GM19193 (cell line): Measurements from ENCODE around the gene HRAS.

Source experiments
- POLR2A ChIP-seq: IDR thresholded peaks from 4 replicates; pipeline ENCODE4 v1.6.1; 2011; ENCODE audit not compliant: insufficient read depth, insufficient read length; ENCODE audit errors: extremely low read depth

HRAS gene

DNA sequence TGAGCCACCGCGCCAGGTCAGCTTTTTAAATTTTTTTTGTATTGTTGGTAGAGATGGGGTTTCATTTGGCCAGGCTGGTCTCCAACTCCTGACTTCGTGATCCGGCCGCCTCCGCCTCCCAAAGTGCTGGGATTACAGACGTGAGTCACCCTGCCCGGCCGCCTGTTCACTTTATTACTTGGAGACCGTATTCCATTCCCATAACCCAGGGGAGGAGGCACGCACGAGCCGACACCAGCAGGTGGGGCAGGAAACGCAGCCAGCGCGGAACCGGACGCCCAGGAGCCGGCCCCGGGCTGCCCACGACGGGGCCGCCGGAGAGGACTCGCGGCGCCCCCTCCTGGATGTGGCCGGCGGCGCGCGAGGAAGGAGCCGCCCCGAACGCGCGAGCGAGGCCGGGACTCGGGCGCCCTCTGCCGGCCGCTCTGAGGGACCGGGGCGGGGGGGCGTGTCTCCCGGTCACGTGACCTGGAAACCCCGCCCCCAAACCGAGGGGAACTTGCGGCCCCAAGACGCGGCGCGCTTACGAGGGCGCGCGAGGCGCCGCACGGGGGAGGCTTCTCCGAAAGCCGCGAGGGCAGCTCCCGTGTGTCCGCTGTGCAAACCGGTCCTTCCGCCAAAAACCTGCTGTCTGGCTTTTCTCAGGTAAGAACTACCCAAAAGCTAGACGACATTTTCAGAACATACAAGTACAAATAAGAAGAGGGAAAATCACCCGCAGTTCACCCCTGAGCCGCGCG, 16.7 kb downstream of the HRAS start:
- no peak for TF ChIP-seq POLR2A

DNA sequence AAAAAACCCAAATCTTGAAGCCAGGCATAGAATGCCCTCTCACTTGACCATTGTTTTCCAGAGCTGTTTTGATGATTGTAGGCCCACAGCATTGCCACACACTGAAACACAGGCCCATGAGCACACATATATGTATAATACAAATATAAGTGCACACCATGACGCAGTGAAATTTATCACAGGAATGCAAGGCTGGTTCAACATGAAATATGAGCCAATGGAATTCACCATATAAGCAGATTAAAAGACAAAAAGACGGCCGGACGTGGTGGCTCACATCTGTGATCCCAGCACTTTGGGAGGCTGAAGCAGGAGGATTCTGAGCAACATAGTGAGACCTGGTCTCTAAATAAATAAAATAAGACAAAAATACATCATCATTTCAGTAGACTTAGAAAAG, 19.0 kb downstream of the HRAS start:
- no peak for TF ChIP-seq POLR2A

DNA sequence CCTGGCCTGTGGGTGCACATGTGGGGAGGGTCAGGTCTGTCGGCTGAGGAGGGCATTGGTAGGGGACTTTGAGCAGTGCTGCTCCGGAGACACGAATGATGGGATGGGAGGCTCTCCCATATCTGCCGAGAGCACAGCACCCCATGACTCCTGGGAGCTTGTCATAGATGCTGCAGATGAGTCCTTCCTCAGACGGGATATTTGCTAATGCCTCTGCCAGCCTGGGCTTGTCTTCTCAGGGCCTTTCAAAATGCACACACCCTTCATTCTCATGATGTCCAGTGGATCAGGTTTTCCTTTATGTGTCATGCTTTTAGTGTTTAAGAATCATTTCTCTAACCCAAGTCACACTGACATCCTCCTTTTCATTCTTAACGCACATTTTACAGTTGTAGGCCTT, 20.2 kb downstream of the HRAS start:
- no peak for TF ChIP-seq POLR2A

DNA sequence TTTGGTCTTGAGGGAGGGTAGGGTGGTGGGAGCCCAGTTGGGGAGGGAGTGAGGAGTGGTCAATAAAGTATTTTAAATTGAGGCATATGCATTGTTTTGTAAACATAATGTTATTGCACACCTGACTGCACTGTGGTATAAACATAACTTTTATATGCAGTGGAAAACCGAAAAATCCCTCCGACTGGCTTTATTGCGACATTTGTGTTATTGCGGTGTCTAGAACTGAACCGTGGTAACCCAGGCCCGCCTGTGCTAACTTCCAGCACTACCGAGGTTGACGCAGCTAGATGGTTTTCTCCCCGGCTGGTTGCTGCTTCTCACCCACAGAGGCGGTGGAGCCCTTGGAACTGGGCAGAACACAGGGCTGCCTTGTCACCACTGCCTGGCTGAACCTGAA, 20.8 kb downstream of the HRAS start:
- no peak for TF ChIP-seq POLR2A

DNA sequence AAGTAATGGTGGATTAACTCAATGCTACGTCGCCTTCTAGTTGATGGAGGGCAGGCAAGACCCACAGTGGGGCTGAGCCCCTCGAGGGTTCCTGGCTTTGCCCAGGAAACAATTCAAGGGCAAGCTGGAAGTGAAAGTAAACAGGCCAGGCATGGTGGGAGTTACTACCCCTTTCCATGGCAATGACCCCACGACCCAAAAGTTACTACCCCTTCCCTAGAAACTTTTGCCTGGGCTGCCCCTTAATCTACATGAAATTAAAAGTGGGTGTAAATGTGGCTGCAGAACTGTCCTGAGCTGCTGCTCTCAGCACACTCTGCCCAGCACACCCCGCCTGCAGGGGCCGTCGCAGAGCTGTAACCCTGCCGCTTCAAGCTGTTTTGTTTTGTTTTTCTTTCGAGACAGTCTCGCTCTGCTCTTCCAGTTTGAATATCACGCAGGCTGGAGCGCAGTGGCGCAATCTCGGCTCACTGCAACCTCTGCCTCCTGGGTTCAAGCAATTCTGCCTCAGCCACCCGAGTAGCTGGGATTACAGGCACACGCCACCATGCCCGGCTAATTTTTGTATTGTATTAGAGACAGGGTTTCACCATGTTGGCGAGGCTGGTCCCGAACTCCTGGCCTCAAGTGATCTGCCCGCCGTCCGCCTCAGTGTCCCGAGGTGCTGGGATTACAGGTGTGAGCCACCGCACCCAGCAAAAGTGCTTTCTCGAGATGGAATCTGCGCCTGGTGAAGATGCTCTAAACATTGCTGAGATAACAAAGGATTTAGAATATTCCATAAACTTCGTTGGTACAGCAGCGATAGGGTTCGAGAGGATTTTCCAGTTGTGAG, 22.4 kb downstream of the HRAS start:
- no peak for TF ChIP-seq POLR2A

DNA sequence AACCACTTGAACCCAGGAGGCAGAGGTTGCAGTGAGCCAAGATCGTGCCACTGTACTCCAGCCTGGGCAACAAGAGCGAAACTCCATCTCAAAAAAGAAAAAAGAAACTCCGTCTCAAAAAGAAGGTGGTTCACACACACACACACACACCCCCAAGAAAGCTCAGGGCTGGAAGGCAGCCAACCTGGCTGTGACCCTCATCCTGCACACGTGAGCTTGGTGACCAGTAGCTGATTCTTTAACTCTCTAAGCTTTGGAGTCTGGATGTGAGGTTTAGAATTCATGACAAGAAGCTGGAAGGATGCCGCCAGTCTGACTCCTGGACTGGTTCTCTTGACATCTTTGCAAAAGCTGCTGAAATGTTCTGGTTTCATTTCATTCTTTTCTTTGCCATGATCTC, 26.4 kb downstream of the HRAS start:
- TF ChIP-seq POLR2A: no peak

DNA sequence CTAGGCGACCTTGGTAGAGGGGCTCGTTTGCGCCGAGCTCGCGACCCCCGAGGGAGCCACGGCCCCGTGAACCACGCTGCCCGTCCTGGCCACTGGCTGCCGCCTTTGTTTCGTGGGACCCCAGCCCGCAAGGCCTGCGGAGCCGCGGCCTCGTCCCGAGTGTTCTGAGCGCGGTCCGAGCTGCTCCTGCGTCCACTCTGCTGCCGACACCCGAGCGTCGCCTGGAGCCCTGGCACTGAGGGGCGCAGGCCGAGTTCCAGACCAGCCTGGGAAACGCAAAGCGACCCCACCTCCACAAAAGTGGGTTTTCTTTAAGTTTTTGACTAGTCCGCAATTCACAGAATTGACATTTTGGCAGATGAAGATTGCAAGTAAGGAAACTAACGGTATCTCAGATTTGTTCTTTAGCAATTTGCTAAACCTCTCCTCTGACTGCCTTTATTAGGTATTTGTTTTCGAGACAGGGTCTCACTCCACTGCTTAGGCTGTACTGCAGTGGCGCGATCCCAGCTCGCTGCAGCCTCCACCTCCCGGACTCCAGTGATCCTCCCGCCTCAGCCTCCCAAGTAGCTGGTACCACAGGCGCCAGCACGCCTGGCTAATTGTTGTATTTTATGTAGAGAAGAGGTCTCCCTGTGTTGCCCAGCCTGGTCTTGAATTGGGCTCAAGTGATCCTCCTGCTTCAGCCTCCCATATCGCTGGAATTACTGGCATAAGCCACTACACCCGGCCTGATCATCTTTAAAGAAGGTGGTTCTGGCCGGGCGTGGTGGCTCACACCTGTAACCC, 27.5 kb downstream of the HRAS start:
- TF ChIP-seq POLR2A: no peak

DNA sequence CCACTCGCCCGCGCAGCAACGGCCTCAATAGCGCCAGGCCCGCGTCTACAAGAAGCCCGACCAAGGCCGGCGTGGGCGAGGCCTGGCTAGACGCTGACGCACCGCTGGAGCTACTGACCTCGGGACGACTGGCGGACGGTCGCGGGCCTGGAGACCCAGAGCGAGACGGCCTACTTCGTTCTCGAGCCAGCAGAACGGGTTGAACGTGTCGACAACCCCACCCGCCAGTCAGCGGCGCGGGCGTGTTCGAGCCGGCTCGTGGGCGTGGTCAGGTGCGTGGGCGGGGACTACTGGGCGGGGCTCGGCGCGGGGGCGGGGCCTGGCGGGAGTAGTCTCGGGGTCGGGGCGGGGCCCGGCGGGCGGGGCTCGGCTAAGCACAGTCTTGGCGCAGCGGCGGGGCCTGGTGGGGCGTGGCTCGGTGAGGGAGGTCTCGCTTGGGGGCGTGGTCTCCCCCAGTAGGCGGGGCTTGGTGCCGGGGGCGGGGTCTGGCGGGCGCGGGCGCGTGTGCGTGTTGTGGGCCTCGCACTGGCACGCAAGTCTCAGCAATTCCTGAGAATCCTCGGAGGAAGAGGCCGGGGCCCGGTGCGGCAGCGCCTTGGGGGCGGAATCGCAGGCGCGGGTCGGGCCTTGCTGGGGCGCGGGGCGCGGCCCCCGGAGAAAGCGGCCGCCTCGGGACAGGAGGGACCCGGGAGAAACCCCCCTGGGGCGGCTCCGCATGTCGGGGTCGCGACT, 28.2 kb downstream of the HRAS start, which contains the start of gene RNH1:
Gene RNH1 (minus strand): TSS at position 248 of the 732 bp plus-strand sequence. CDS start 5,080 bp downstream, outside the sequence.
- TF ChIP-seq POLR2A: peak; percentile 71

DNA sequence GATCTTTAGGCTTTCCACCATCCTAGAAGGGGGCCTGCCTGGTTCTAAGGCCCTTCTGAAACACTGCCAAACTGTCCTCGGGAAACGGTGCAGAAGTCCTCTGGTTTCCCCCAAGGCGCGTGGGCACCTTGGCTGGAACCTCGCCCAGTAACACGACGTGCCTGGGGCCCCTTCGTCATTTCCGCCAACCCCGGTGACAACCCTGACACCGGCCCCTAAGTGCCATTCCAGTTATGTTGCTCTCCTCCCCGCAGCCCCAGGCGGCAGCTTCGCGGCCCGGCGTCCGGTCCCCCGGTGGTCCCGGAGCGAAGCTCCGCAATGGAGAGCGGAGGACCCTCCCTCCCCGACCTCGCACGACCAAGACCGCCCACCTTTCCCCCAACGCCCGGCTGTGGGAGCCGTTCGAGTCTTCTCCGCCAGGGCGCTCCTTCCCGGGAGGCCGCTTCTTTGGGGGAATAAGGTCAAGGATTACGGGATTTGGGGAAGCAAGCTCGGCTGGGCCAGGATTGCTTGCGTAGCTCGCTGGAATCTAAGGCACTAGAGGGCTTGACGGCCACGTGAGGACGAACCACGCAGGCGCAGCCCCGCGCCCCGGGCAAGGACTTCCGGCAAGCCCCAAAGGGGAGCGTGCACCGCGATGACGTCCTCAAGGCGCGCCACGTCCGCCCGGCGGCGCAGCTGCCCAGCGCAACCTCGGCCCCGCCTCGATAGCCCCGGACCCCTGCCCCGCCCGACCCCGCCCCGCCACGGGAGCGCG, 29.0 kb downstream of the HRAS start:
- TF ChIP-seq POLR2A: peak; percentile 78

DNA sequence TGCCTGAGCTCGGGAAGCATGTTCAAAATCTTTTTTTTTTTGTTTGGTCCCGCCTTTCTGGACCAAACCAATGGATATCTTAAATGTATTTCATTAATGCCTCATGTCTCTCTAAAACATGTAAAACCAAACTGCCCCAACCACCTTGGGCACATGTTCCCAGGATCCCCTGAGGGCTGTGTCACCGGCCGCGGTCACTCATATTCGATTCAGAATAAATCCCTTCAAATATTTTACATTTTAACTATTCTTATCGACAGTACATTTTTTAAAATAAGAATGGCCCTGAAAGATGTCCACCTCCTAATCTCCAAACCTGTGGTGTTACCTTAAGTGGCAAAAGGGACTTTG, 30.4 kb downstream of the HRAS start:
- no peak for TF ChIP-seq POLR2A

DNA sequence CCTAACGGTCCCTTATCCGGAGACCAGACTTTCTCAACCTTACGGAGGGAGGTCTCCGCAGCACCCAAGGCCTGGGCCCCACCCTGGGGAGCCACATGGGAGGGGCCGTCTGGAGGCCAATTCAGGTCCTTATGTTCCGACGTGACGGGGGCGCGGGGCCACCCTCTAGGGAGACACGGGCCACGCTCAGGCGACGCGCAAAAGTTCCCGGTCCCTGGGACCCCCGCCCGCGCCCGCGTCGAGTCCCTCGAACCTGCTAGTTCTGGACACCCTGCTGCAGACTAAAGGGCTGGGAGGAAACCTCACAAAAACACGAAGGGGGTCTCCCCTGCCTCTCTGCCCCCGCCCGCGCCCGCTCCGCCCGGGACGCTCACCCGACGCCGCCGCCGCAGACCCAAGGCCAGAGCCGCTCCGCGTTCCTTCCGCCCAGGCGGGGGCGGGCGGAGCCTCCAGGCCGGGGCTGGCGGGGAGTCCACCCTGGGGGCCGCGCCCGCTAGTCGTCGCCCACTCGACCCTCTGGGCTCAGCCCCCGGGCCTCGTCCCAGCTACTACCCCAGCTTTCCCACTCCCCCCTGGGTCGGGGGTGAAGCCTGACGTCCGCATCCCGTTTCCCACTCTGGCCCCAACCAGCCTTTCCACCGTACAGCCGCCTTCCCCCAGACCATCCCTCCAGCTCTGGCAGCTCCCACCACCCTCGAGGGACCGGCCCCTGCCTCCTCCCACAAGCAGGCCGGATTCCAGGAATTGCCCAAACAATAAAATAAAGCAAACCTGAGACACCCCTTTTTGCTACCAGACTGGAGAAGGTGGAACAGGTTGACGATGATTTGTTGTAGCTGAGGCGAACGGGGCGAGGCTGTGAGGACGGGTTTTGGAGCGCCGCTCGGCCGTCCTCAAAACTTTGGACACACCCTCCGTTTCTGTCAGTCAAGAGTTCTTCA, 31.1 kb downstream of the HRAS start:
- TF ChIP-seq POLR2A: peak; percentile 17

DNA sequence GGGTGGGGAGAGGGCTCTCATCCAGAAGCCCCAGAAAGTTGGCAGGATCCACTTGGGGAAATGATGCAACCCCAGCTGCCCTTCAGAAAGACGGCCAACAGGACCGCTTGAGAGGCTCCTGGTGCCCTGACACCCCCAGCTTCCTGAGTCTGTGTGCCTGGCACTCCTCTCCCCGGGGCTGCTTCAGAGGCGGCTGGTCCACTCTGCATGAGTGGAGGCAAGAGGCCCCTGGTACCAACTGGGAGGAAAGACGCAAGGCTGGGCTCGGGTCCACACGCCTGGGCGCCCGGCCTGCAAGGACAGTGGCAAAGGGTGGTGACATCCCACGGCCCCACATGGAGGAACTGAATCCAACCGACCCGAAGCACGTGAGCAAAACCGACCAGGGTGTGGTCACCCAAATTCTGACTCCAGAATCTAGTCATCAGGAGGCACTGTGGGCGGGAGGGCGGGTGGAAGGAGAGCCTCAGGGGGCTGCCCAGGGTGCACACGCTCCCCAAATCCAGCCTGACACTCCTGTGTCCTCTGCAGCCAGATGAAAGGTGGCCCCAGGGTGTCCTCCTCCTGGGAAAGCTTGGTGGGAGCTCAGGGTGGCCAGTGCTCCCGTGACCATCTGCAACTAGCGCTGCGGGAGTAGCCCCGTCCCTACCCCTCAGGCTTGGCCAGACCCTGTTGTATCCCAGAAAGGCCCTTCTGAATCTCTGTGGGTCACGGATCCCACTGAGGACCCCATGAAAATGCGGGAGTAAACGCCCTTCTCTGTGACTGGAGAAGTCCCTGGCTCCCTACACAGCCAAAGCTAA, 32.0 kb downstream of the HRAS start:
- no peak for TF ChIP-seq POLR2A
